Activated T-cell treated with anti-CD3 and anti-CD28 coated beads, Interleukin-2, amount 50 U/mL, for 24 hours (primary cell): ENCODE measurements around the gene PCARE.
"Not testable (repeated sequence)": the region's sequence is repeated elsewhere in the genome, so short reads cannot be mapped to it uniquely, and the experiment has no call there.

Experiments used
- DNase-seq: peaks from one replicate; pipeline ENCODE4 v3.0.0-alpha.2; 2020
- H3K27ac Mint-ChIP-seq: 2 replicates; pipeline ENCODE4 v1.8.0; 2020; ENCODE audit warnings: mild to moderate bottlenecking, mixed read lengths
- H3K27me3 Mint-ChIP-seq: 2 replicates; pipeline ENCODE4 v1.8.0; 2020; ENCODE audit warnings: mixed read lengths
- H3K36me3 Mint-ChIP-seq: 2 replicates; pipeline ENCODE4 v1.8.0; 2020; ENCODE audit warnings: low read depth, mixed read lengths
- H3K4me1 Mint-ChIP-seq: 2 replicates; pipeline ENCODE4 v1.8.0; 2020; ENCODE audit warnings: low read depth, mixed read lengths
- H3K4me3 Mint-ChIP-seq: 2 replicates; pipeline ENCODE4 v1.8.0; 2020; ENCODE audit warnings: mild to moderate bottlenecking, moderate library complexity, mixed read lengths
- H3K9me3 Mint-ChIP-seq: 2 replicates; pipeline ENCODE4 v1.8.0; 2020; ENCODE audit warnings: mixed read lengths

PCARE gene

GRCh38 chr2:29108225-29108624 lies 33.9 kb upstream of the PCARE start:
- Mint-ChIP-seq H3K27me3 (no peaks in the 10 kb centered on the region), H3K4me3 (no peak overlapping the region), H3K36me3 (no peaks in the 10 kb centered on the region), H3K4me1 (peaks cover 9% of the 10 kb centered on the region), H3K9me3 (no peaks in the 10 kb centered on the region), H3K27ac (no peak overlapping the region)
- DNase-seq, result no peak

- not testable (repeated sequence) for H3K36me3 Mint-ChIP-seq, H3K4me1 Mint-ChIP-seq, H3K27ac Mint-ChIP-seq, DNase-seq, H3K27me3 Mint-ChIP-seq, H3K9me3 Mint-ChIP-seq, H3K4me3 Mint-ChIP-seq
These were observed 33.2 kb upstream of the PCARE start for GRCh38 chr2:29107547-29107946.

DNA sequence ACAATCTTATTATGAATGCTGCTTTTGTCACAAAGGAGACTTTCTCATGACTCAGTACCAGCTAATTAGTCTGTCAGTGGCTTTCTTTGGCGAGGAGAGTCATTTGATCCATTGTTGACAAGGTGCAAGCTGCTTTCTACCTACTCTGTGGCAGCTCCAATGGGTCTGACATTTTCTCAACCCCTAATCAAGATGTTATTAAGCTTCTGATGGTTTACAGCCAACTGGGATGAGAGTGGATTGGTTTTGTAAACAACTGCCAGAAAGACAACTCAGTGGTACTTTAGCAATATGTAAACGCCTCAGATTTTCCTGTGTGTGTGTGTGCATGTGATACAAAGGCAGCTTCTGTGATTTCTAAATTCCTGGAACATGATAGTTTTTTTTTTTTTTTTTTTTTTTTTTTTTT lies 32.7 kb upstream of the PCARE start:
- H3K27me3 Mint-ChIP-seq, result no peaks in the 10 kb centered on the region
- no peaks in the 10 kb centered on the region for H3K36me3 Mint-ChIP-seq
- H3K4me1 Mint-ChIP-seq, result peaks cover 9% of the 10 kb centered on the region
- H3K27ac Mint-ChIP-seq, result no peak overlapping the region
- no peak overlapping the region for H3K4me3 Mint-ChIP-seq
- DNase-seq, result no peak
- H3K9me3 Mint-ChIP-seq, result no peaks in the 10 kb centered on the region

GRCh38 chr2:29106256-29106655 lies 31.9 kb upstream of the PCARE start:
- Mint-ChIP-seq H3K27ac (no peak overlapping the region), H3K27me3 (no peaks in the 10 kb centered on the region), H3K36me3 (no peaks in the 10 kb centered on the region), H3K4me3 (no peak overlapping the region), H3K4me1 (peaks cover 8% of the 10 kb centered on the region), H3K9me3 (no peaks in the 10 kb centered on the region)
- DNase-seq, result no peak

DNA sequence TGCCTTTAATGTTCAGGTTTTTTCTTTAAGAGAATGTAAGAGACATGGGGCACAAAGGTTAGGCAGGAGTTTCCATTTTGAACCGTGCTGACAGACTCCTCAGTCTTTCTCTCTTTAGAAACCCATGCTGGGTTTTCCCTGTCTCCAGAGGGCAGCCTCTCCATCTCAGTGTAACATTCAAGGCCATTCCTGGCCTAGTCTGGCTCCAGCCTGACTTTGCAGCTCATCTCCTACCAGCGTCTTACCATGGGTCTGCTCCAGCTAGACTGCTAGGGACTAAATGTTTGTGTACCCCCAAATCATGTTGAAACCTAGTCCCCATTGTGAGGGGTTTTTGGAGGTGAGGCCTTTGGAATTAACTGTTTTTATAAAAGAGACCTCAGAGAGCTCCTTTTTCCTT lies 31.1 kb upstream of the PCARE start:
- no peaks in the 10 kb centered on the region for H3K36me3 Mint-ChIP-seq
- no peak overlapping the region for H3K4me3 Mint-ChIP-seq
- no peak overlapping the region for H3K27ac Mint-ChIP-seq
- H3K4me1 Mint-ChIP-seq, result peaks cover 3% of the 10 kb centered on the region
- no peak for DNase-seq
- H3K27me3 Mint-ChIP-seq, result no peaks in the 10 kb centered on the region
- no peaks in the 10 kb centered on the region for H3K9me3 Mint-ChIP-seq

GRCh38 chr2:29104688-29105087 lies 30.4 kb upstream of the PCARE start:
- no peak for DNase-seq
- no peaks in the 10 kb centered on the region for H3K27me3 Mint-ChIP-seq
- peaks cover 1% of the 10 kb centered on the region for H3K4me1 Mint-ChIP-seq
- H3K36me3 Mint-ChIP-seq, result no peaks in the 10 kb centered on the region
- no peak overlapping the region for H3K27ac Mint-ChIP-seq
- no peaks in the 10 kb centered on the region for H3K9me3 Mint-ChIP-seq
- no peak overlapping the region for H3K4me3 Mint-ChIP-seq

DNA sequence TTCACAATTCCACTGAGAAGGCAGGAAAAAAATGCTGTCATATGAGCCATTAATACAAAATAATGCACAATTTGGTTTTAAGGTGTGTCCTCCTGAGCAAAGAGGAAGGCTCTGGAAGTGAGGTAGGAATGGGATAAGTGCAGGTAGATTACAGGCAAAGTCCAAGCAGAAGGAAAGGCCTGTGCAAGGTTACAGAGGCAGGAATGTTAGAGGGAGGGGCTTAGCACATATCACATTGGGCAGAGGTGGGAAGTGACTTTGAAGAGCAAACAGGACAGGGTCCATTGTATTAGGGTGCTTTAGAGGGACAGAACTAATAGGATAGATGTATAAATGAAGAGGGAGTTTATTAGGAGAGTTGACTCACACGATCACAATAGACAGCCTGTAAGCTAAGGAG lies 26.2 kb upstream of the PCARE start:
- no peak overlapping the region for H3K4me3 Mint-ChIP-seq
- H3K27me3 Mint-ChIP-seq, result no peaks in the 10 kb centered on the region
- DNase-seq, result no peak
- H3K27ac Mint-ChIP-seq, result no peak overlapping the region
- H3K9me3 Mint-ChIP-seq, result no peaks in the 10 kb centered on the region
- no peaks in the 10 kb centered on the region for H3K4me1 Mint-ChIP-seq
- H3K36me3 Mint-ChIP-seq, result no peaks in the 10 kb centered on the region

DNA sequence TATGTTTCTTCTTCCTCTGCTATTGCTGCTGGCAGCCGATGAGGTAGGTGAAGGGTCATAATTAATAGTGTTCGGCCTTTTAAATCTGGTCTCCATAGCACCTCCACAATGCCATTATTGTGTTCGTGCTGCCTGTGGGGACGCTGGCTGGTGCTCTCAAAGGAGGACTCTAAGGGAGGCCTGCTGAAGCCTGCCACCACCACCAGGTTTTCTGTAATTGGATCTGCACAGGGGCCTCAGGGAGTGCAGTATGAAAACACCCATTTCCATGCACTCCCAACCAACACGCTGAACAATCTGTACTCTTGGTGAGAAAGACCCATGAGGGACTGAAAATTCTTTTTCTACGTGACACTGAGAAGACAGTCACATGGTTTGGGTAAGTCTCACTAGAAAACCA lies 23.2 kb upstream of the PCARE start:
- Mint-ChIP-seq H3K4me1 (no peaks in the 10 kb centered on the region), H3K27ac (no peak overlapping the region), H3K36me3 (no peaks in the 10 kb centered on the region), H3K4me3 (no peak overlapping the region), H3K9me3 (no peaks in the 10 kb centered on the region), H3K27me3 (no peaks in the 10 kb centered on the region)
- DNase-seq, result no peak

- no peaks in the 10 kb centered on the region for H3K36me3 Mint-ChIP-seq
- no peaks in the 10 kb centered on the region for H3K9me3 Mint-ChIP-seq
- no peak overlapping the region for H3K27ac Mint-ChIP-seq
- H3K4me1 Mint-ChIP-seq, result no peaks in the 10 kb centered on the region
- no peak overlapping the region for H3K4me3 Mint-ChIP-seq
- DNase-seq, result no peak
- no peaks in the 10 kb centered on the region for H3K27me3 Mint-ChIP-seq
These were observed 22.6 kb upstream of the PCARE start for GRCh38 chr2:29096969-29097368.

DNA sequence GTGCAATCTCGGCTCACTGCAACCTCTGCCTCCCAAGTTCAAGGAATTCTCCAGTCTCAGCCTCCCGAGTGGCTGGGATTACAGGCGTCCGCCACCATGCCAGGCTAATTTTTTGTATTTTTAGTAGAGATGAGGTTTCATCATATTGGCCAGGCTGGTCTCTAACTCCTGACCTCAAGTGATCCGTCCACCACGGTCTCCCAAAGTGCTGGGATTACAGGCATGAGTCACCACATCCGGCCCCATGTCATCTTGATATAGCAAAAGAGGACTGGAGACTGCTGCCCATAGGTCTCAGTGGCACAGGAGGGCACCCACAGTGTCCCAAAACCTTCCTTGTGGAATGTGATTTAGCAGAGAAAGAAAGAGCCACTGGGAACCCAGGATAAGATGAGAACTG lies 16.0 kb upstream of the PCARE start:
- DNase-seq, H3K27ac Mint-ChIP-seq, H3K9me3 Mint-ChIP-seq, H3K36me3 Mint-ChIP-seq, H3K4me3 Mint-ChIP-seq, H3K27me3 Mint-ChIP-seq, H3K4me1 Mint-ChIP-seq: not testable (repeated sequence)

DNA sequence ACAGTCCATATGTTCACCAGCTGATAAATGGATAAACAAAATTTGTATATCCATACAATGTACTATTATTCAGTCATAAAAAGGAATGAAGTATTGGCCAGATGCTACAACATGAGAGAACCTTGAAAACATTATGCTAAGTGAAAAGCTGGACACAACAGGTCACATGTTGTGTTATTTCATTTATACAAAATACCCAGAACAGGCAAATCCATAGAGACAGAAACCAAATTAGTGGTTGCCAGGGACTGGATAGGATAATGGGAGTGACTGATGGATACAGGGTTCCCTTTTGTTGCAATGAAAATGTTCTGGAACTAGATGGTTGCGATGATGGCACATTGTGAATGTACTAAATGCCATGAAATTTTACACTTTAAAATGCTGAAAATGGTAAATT lies 10.2 kb upstream of the PCARE start:
- peaks cover 2% of the 10 kb centered on the region for H3K9me3 Mint-ChIP-seq

GRCh38 chr2:29082804-29083495 lies 8.6 kb upstream of the PCARE start:
- no peak for DNase-seq
- H3K36me3 Mint-ChIP-seq, result no peaks in the 10 kb centered on the region
- no peaks in the 10 kb centered on the region for H3K27me3 Mint-ChIP-seq
- H3K4me3 Mint-ChIP-seq, result no peak overlapping the region
- no peaks in the 10 kb centered on the region for H3K4me1 Mint-ChIP-seq
- H3K9me3 Mint-ChIP-seq, result peaks cover 2% of the 10 kb centered on the region
- no peak overlapping the region for H3K27ac Mint-ChIP-seq

More for the DNA sequence above, 10.2 kb upstream of the PCARE start:
- Mint-ChIP-seq H3K4me3 (no peak overlapping the region), H3K27me3 (peaks cover 2% of the 10 kb centered on the region), H3K27ac (no peak overlapping the region), H3K4me1 (no peaks in the 10 kb centered on the region), H3K36me3 (no peaks in the 10 kb centered on the region)
- DNase-seq, result no peak

DNA sequence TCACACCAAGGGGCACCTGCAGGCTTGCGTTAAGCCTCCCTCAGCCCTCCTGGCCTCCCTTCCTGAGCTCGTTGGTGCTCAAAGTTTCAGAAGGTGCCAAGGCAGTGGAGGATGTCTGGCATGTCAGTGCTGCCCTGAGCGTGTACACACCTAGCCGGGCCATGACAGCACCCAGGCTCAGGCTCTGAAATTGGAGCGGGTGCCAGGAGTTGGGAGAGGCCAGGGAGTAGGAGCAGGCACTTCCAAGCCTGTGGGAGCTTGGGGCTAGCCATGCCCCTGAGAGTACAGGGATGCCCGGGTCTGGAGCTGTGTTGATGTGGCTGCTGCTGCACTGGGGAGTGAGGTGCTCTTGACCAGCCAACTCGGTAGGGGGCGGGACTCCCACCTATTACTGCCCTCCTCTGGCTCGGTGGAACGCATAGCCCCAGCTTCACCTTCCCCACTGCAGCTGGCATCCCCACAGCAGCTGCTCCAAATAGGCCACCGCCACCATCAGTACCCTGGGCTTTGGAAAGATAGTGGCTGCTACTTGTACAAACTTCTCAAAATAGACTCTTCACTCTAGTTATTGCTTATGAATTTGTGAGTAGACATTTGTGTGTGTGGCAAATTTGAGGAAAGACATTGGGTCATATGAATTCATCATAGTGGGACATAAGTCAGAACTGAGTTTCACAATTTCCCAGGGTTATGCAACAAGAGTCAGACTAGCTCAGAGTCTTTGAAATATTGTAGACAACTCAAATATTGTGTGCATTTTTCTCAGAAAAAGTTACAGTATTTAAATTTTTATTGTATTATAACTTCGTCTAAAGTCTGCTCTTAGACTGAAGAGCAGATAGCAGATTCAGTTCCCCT lies 6.8 kb upstream of the PCARE start:
- Mint-ChIP-seq H3K27me3 (no peaks in the 10 kb centered on the region), H3K4me1 (no peaks in the 10 kb centered on the region), H3K27ac (no peak overlapping the region), H3K9me3 (peaks cover 2% of the 10 kb centered on the region), H3K36me3 (no peaks in the 10 kb centered on the region), H3K4me3 (no peak overlapping the region)
- DNase-seq, result no peak

DNA sequence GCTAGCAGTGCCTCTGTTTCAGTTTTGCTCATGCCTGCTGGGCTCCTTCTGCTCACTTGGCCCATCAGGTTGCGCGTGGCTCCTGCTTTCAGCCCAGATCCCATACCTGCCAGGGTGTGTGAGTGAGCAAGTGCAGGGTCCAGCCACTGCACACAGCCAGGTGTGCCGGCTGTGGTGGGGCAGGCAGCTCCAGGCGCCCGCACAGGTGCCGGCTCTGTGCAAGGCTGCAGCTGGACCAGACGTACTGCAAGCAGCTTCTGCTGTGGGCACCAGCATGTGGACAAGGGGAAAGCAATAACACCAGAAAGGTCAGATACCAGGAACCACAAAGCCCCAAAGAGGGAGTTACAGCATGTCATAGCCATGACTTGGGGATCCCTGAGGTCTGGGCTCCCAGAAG lies 5.6 kb upstream of the PCARE start:
- H3K36me3 Mint-ChIP-seq, result no peaks in the 10 kb centered on the region
- H3K27ac Mint-ChIP-seq, result no peak overlapping the region
- H3K4me3 Mint-ChIP-seq, result no peak overlapping the region
- H3K4me1 Mint-ChIP-seq, result no peaks in the 10 kb centered on the region
- peaks cover 2% of the 10 kb centered on the region for H3K9me3 Mint-ChIP-seq
- no peaks in the 10 kb centered on the region for H3K27me3 Mint-ChIP-seq
- DNase-seq, result no peak

- Mint-ChIP-seq H3K27ac (no peak overlapping the region), H3K4me3 (no peak overlapping the region), H3K36me3 (no peaks in the 10 kb centered on the region), H3K27me3 (no peaks in the 10 kb centered on the region), H3K9me3 (peaks cover 2% of the 10 kb centered on the region), H3K4me1 (no peaks in the 10 kb centered on the region)
- DNase-seq, result no peak
These were observed 1.8 kb upstream of the PCARE start for GRCh38 chr2:29075894-29076705.
